ENCODE measurements around the gene GSS. TPM values are rescaled to one million over a fixed set of nuclear protein-coding genes. Genes with fewer than 3 reads are reported as not detected.

The GSS gene
- total RNA-seq, 4 donors from 2014 or later, result 125 to 364 (median 129) TPM

- TF ChIP-seq CTCF (IDR thresholded peaks at IDR 0.05) (no peak), POLR2A (IDR thresholded peaks at IDR 0.05) (no peak)
- Histone ChIP-seq H3K4me1 (peaks cover 10 to 25% (median 20%) of the 10 kb centered on the region in 4 donors), H3K36me3 (no peaks in the 10 kb centered on the region), H3K27ac (peak overlapping the region in 2 of 4 donors; percentile 13 to 46), H3K27me3 (peaks cover 14% of the 10 kb centered on the region), H3K4me3 (no peak overlapping the region), H3K9me3 (no peaks in the 10 kb centered on the region)
- intact Hi-C loops (cut with DNase I; ENCODE audit: low total_unique reads), result no loop called here
- in situ Hi-C loops (cut with MboI; ENCODE audit: low pct_ligation_motif_present in 1 of 4, low pct_unique_long_range_greater_than_20kb in 1 of 4, low sequenced_read_pairs in 3 of 4), result no loop called here
- 45 to 71% methylated on average over 1 to 5 of the region's 5 CpGs for WGBS, 2 donors (ENCODE audit: low coverage in 1 of 2)
- DNase-seq, result no peak
Measured at GRCh38 chr20:34983089-34983820, 27.6 kb upstream of the GSS start.

- 77 to 85% methylated on average over 5 to 21 of the region's 21 CpGs for WGBS, 2 donors (ENCODE audit: low coverage in 1 of 2)
- in situ Hi-C loops (cut with MboI; ENCODE audit: low pct_ligation_motif_present in 1 of 4, low pct_unique_long_range_greater_than_20kb in 1 of 4, low sequenced_read_pairs in 3 of 4), result no loop called here
- H3K27ac ChIP-seq, result no peak overlapping the region
- H3K9me3 ChIP-seq, result no peaks in the 10 kb centered on the region
- peaks cover 10 to 25% (median 20%) of the 10 kb centered on the region in 4 donors for H3K4me1 ChIP-seq
- no peak for TF ChIP-seq POLR2A (IDR thresholded peaks at IDR 0.05)
- TF ChIP-seq CTCF (IDR thresholded peaks at IDR 0.05), result no peak
- no peak for TF ChIP-seq POLR2AphosphoS5 (IDR thresholded peaks at IDR 0.05)
- TF ChIP-seq EP300 (IDR thresholded peaks at IDR 0.05; ENCODE audit: low read depth), result no peak
- intact Hi-C loops (cut with DNase I; ENCODE audit: low total_unique reads), result no loop called here
- peaks cover 14% of the 10 kb centered on the region for H3K27me3 ChIP-seq
- no peak overlapping the region for H3K4me3 ChIP-seq
- H3K36me3 ChIP-seq, result no peaks in the 10 kb centered on the region
- no peak for DNase-seq
Measured at GRCh38 chr20:34982270-34983088, 26.9 kb upstream of the GSS start.

GRCh38 chr20:34980543-34981233 is 25.1 kb upstream of the GSS start:
- intact Hi-C loops (cut with DNase I; ENCODE audit: low total_unique reads), result no loop called here
- WGBS, 2 donors (ENCODE audit: low coverage in 1 of 2), result 85 to 93% methylated on average over 8 to 22 of the region's 22 CpGs
- Histone ChIP-seq H3K27ac (peak overlapping the region in 1 of 4 donors; percentile 23), H3K4me3 (no peak overlapping the region), H3K27me3 (peaks cover 14% of the 10 kb centered on the region), H3K36me3 (no peaks in the 10 kb centered on the region), H3K9me3 (no peaks in the 10 kb centered on the region), H3K4me1 (peaks cover 10 to 25% (median 20%) of the 10 kb centered on the region in 4 donors)
- TF ChIP-seq EP300 (IDR thresholded peaks at IDR 0.05; ENCODE audit: low read depth), result no peak
- no peak for TF ChIP-seq POLR2A (IDR thresholded peaks at IDR 0.05)
- no peak for TF ChIP-seq POLR2AphosphoS5 (IDR thresholded peaks at IDR 0.05)
- TF ChIP-seq CTCF (IDR thresholded peaks at IDR 0.05), result no peak
- peak; percentile 59 for DNase-seq
- in situ Hi-C loops (cut with MboI; ENCODE audit: low pct_ligation_motif_present in 1 of 4, low pct_unique_long_range_greater_than_20kb in 1 of 4, low sequenced_read_pairs in 3 of 4), result no loop called here

Data from transverse colon (tissue), 4 donors.